ENCODE measurements around the gene PLAGL1. TPM values are rescaled to one million over a fixed set of nuclear protein-coding genes. Genes with fewer than 3 reads are reported as not detected.

Gene PLAGL1
- total and polyA plus RNA-seq, 2 experiments from 2014 or later: 22.8 to 43.8 TPM

DNA sequence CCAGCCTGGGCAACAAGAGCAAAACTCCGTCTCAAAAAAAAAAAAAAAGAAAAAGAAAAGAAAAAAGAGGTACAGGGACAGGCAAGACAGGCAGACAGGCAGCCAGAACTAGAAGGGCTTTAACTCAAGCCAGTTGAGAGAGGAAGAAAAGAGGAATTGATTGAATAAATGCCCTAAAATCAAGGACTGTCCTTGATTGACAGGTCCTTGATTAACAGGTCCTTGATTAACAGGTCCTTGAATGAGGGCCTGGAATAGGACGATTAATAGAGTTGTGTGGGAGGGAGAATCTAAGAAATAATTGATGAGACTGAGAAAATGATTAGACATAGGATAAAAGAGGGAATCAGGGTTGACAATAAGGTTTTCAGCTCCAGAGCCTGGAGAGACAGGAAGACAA, 107.7 kb downstream of the PLAGL1 start:
- Histone ChIP-seq H3K9ac (no peak overlapping the region), H3K4me3 (no peak overlapping the region), H3K4me1 (ENCODE audit: insufficient read depth) (no peaks in the 10 kb centered on the region), H3F3A (ENCODE audit: insufficient read depth) (no peaks in the 10 kb centered on the region), H3K36me3 (ENCODE audit: low read depth) (no peaks in the 10 kb centered on the region), H3K9me2 (ENCODE audit: insufficient read depth) (no peaks in the 10 kb centered on the region), H4K20me1 (ENCODE audit: insufficient read depth) (no peaks in the 10 kb centered on the region), H3K79me2 (ENCODE audit: insufficient read depth) (no peaks in the 10 kb centered on the region), H3K27ac (no peak overlapping the region), H3K4me2 (ENCODE audit: unreplicated experiment) (no peak overlapping the region), H2AFZ (no peak overlapping the region), H3K27me3 (replicated peaks; ENCODE audit: insufficient read depth) (no peaks in the 10 kb centered on the region), H3K9me3 (ENCODE audit: low read depth) (no peaks in the 10 kb centered on the region)
- TF ChIP-seq EZH2 (IDR thresholded peaks at IDR 0.05; ENCODE audit: insufficient read depth, poor library complexity, severe bottlenecking) (no peak), EZH2phosphoT487 (IDR thresholded peaks at IDR 0.05; ENCODE audit: insufficient read depth, low read depth) (no peak)
- in situ Hi-C loops (cut with MboI): no loop called here
- DNase-seq: no peak
- WGBS, 2 experiments (ENCODE audit: low coverage in 1 of 2, low lambda C conversion rate in 2 of 2, missing lambda C conversion rate in 2 of 2): 80 to 93% methylated on average over 2 of the region's 2 CpGs

DNA sequence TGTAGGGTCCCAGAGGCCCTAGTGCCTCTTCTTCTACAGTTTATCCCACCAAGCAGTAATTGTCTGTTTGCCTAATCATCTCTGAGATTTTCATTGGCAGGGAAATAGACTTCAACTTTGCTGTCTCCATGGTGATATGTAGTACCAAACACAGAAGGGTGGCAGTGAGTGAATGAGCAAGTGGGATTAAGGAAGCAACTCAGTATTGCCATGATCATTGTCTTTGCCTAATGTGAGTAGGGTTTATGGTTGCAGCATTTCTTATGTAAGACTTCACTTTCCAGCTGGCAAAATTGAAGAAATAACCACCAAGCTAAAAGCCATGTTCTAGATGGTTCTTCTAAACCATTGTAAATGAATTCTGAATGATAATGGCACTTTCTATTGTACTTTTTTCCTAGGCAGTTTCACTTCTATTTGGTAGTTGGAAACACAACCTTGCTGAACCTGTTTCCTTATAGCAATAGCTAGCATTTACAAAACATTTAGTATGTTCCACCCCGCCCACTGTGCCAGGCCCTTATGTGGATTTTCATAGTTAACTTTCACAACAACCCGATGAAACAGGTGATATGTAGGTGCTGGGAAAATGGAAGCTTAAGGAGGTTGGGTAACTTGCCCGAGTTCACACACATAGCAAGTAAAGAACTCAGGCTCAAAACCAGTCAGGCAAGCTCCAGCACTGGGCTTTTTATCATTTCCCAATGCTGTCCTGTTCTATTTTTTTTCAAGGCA, 111.8 kb downstream of the PLAGL1 start:
- Histone ChIP-seq H3F3A (ENCODE audit: insufficient read depth) (no peaks in the 10 kb centered on the region), H3K27me3 (replicated peaks; ENCODE audit: insufficient read depth) (no peaks in the 10 kb centered on the region), H3K27ac (no peak overlapping the region), H3K9me2 (ENCODE audit: insufficient read depth) (no peaks in the 10 kb centered on the region), H4K20me1 (ENCODE audit: insufficient read depth) (no peaks in the 10 kb centered on the region), H3K79me2 (ENCODE audit: insufficient read depth) (no peaks in the 10 kb centered on the region), H3K9me3 (ENCODE audit: low read depth) (no peaks in the 10 kb centered on the region), H3K36me3 (ENCODE audit: low read depth) (no peaks in the 10 kb centered on the region), H3K4me3 (no peak overlapping the region), H2AFZ (no peak overlapping the region), H3K9ac (no peak overlapping the region), H3K4me2 (ENCODE audit: unreplicated experiment) (no peak overlapping the region), H3K4me1 (ENCODE audit: insufficient read depth) (no peaks in the 10 kb centered on the region)
- TF ChIP-seq EZH2phosphoT487 (IDR thresholded peaks at IDR 0.05; ENCODE audit: insufficient read depth, low read depth): no peak
- TF ChIP-seq EZH2 (IDR thresholded peaks at IDR 0.05; ENCODE audit: insufficient read depth, poor library complexity, severe bottlenecking): no peak
- WGBS, 2 experiments (ENCODE audit: low coverage in 1 of 2, low lambda C conversion rate in 2 of 2, missing lambda C conversion rate in 2 of 2): 60 to 85% methylated on average over 3 of the region's 3 CpGs
- DNase-seq: peak; percentile 14
- in situ Hi-C loops (cut with MboI): no loop called here

DNA sequence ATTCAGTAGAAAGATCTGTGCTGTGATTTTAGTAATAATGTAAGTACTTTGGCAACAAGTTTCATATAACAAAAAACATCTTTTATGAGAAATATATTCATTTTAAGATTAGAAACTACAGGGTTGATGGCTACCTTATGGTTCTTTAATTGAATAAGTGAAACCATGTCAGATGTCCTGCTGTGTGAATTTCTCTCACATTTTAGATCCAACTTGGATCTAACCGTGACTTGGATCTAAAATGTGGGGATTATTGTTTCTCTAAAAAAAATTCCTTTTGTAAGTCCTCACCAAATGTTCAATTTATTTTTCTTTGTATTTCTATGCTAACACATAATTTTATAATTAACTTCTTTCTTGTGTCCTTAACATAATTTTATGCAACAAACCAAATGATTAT, 113.4 kb downstream of the PLAGL1 start:
- Histone ChIP-seq H3F3A (ENCODE audit: insufficient read depth) (no peaks in the 10 kb centered on the region), H3K9me3 (ENCODE audit: low read depth) (no peaks in the 10 kb centered on the region), H3K9ac (no peak overlapping the region), H3K4me1 (ENCODE audit: insufficient read depth) (no peaks in the 10 kb centered on the region), H3K9me2 (ENCODE audit: insufficient read depth) (no peaks in the 10 kb centered on the region), H4K20me1 (ENCODE audit: insufficient read depth) (no peaks in the 10 kb centered on the region), H3K4me3 (no peak overlapping the region), H3K27ac (no peak overlapping the region), H2AFZ (no peak overlapping the region), H3K79me2 (ENCODE audit: insufficient read depth) (no peaks in the 10 kb centered on the region), H3K4me2 (ENCODE audit: unreplicated experiment) (no peak overlapping the region), H3K36me3 (ENCODE audit: low read depth) (no peaks in the 10 kb centered on the region), H3K27me3 (replicated peaks; ENCODE audit: insufficient read depth) (no peaks in the 10 kb centered on the region)
- in situ Hi-C loops (cut with MboI): no loop called here
- TF ChIP-seq EZH2 (IDR thresholded peaks at IDR 0.05; ENCODE audit: insufficient read depth, poor library complexity, severe bottlenecking) (no peak), EZH2phosphoT487 (IDR thresholded peaks at IDR 0.05; ENCODE audit: insufficient read depth, low read depth) (no peak)
- no peak for DNase-seq
- WGBS, 2 experiments (ENCODE audit: low coverage in 1 of 2, low lambda C conversion rate in 2 of 2, missing lambda C conversion rate in 2 of 2): 59 to 62% methylated on average over 1 of the region's 1 CpG

Small RNAs within 50 kb of the gene (small RNA-seq; reads per million reads assigned to genes)
- not detected for gene RF02143 (ENCODE audit: low read depth, low replicate concordance)

Other genes with a start within 250 kb of the PLAGL1 start
- 13.3 and 17.9 TPM in 2 replicates for gene LTV1, start 164.9 kb downstream of the PLAGL1 start, total RNA-seq (2014; rRNA removed; shearing (Covaris generic))
- 33.6 and 35.3 TPM in 2 replicates for gene LTV1, start 164.9 kb downstream of the PLAGL1 start, polyA plus RNA-seq (2016; fragmentation: Nextera tagmentation; extraction: Ambion mirVana)
- gene ZC2HC1B, start 143.8 kb downstream of the PLAGL1 start, total RNA-seq (2014; rRNA removed; shearing (Covaris generic)): not detected in 2 replicates
- gene ZC2HC1B, start 143.8 kb downstream of the PLAGL1 start, polyA plus RNA-seq (2016; fragmentation: Nextera tagmentation; extraction: Ambion mirVana): not detected in 2 replicates
- gene SF3B5, start 87.3 kb upstream of the PLAGL1 start, total RNA-seq (2014; rRNA removed; shearing (Covaris generic)): 131 and 137 TPM in 2 replicates
- gene SF3B5, start 87.3 kb upstream of the PLAGL1 start, polyA plus RNA-seq (2016; fragmentation: Nextera tagmentation; extraction: Ambion mirVana): 192 and 197 TPM in 2 replicates
- 1.1 and 2.8 TPM in 2 replicates for gene STX11, start 142.3 kb upstream of the PLAGL1 start, total RNA-seq (2014; rRNA removed; shearing (Covaris generic))
- gene STX11, start 142.3 kb upstream of the PLAGL1 start, polyA plus RNA-seq (2016; fragmentation: Nextera tagmentation; extraction: Ambion mirVana): 1.9 and 2.2 TPM in 2 replicates

Measured in GM23248 (cell line).